HG02884 (cell line): ENCODE data around the gene TNIK.
"Not testable (repeated sequence)": the region's sequence is repeated elsewhere in the genome, so short reads cannot be mapped to it uniquely, and the experiment has no call there.

Source experiments
- ATAC-seq: cut with Tn5 transposase; IDR thresholded peaks from one replicate; pipeline ENCODE4 v1.9.1; 2021; ENCODE audit warnings: mild to moderate bottlenecking, moderate library complexity; ENCODE audit not compliant: unreplicated experiment

TNIK gene

DNA sequence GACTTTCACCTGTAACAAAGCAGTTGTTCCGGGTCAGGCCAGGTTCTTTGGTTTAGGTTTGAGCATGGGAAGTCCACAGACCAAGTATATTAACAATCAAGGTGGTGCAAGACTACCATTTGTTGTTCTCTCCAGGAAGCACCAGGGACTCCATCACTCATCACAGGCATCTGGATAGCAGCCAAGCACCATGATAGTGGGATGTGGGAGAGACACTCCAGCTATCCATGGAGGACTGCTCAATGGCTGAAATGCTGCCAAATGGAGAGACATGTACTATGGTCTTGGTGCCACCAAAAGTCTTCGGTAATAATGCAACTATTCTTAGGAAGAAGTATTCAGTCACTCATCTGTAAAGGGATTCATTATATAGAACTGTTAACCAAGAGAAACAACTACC lies 143.0 kb downstream of the TNIK start:
- no peak for ATAC-seq

- no peak for ATAC-seq
Measured at GRCh38 chr3:171315919-171316318, 144.3 kb downstream of the TNIK start.

- ATAC-seq = no peak
Measured at GRCh38 chr3:171315101-171315500, 145.1 kb downstream of the TNIK start.

- no peak for ATAC-seq
Measured at GRCh38 chr3:171314341-171314740, 145.9 kb downstream of the TNIK start.

- no peak for ATAC-seq
Measured at GRCh38 chr3:171313702-171314101, 146.5 kb downstream of the TNIK start.

DNA sequence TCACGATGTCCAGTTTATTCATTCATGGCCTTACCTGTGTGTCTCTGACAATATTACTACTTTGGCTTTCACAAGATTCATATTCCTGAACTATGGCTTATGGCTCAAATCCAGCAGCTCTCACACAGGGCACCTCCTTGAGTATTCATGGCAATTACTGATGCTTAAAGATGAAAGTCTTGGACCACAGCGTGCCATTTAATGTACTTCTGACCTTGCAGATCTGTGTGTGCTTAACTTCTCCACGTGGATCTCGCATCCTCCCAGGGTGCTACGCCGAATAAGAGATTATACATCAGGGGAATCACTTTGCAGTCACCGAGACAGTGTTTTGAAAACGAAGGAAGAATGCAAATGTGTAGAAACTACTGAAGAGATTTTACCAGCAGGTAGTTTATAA lies 147.5 kb downstream of the TNIK start:
- ATAC-seq = no peak

DNA sequence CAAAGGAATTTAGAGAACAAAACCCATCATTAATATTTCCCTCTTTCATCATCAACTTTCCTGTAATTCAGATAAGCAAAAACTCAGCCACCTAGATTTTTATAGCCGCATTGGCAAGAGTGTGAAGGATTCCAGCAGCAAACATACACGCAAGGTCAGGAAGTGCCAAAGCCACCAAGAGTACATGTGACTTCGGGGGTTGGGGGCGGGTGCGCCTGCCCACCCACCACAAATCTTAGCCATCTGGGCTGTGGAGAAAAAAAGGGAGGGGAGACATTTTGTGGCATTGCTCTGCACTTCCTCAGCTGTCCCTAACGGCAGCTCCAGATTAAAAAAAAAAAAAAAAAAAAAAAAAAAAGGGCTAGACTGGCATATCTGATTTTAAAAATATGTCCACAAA lies 148.4 kb downstream of the TNIK start:
- no peak for ATAC-seq

DNA sequence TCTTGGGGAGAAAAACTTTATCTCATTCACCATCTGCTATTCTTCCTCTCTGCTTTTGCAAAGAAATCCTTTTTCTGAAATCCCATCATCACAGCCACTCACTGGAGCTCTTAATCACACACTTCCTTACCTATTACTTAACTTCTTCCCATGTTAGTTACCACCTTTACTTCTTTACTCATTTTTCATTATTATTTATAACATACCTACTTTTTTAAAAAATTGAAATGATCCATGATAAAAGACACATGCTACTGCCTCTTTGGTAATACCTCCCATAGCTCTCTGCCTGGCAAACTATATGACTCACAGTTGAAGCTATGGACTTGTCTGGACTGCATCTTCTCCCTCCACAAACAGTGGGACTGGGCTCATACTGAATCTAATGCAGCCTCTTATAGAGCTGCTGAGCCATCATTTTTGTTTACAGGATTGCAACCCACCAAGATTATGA lies 150.3 kb downstream of the TNIK start:
- peak; percentile 57 for ATAC-seq

DNA sequence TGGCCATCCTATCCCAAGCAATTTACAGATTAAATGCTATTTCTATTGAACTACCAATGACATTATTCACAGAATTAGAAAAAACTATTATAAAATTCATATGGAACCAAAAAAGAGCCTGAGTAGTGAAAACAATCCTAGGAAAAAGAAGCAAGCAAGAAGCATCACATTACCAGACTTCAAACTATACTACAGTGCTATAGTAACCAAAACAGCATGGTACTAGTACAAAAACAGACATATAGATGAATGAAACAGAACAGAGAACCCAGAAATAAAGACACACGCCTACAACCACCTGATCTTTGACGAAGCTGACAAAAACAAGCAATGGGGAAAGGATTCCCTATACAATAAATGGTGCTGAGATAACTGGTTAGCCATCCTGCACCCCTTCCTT lies 152.2 kb downstream of the TNIK start:
- no peak for ATAC-seq

DNA sequence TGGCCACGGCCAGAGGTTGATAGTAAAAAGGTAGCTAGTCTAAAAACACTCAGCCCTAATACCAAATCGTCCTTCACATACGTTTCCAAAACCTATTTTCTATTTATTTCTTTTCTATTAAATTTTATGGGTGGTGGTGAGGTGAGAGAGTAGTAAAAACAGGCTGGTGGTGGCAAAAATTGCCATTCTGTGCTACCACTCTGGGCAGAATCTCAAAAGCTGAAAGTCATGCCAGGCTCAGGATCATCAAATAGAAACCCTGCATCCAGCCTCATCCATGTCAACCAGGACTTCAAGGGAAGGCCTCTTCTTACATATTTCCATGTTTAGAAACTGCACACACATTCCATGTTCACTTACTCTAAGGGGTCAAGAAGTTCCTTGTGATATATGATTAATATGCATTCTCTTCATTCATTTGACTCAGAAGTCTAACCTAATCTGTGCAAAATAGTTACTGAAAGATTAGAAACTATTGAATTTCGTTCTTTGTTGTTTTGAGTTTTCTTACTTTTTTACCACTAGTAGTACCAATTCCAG lies 153.1 kb downstream of the TNIK start:
- ATAC-seq = no peak

DNA sequence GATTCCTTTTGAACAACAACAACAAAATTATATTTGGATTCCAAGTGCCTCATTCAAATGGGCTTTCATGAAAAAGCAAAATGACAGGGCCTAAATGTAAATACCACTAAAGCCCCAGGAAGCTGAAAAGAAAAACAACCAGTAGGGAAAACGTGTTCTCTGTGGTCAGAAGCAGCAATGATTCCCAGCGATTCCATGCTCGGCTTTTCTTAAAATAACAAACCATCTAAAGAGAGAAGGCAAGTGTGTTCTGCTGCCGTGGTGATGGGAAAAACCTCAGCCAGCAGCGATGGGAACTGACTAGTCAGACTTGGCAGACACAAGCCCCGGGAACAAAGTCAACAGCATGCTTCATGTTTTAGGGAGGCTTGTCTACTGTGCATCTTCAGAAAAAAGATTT lies 153.6 kb downstream of the TNIK start:
- no peak for ATAC-seq

DNA sequence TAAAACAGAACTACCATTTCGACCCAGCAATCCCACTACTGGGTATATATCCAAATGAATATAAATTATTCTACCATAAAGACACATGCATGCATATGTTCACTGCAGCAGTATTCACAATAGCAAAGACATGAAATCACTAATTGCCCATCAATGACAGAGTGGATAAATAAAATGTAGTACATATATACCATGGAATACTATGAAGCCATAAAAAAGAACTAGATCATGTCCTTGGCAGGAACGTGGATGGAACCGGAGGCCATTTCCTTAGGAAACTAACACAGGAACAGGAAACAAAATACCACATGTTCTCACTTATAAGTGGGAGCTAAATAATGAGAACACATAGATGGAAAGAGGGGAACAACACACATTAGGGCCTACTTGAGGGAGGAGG lies 154.4 kb downstream of the TNIK start:
- not testable (repeated sequence) for ATAC-seq

- not testable (repeated sequence) for ATAC-seq
Measured at GRCh38 chr3:171304498-171304897, 155.7 kb downstream of the TNIK start.

DNA sequence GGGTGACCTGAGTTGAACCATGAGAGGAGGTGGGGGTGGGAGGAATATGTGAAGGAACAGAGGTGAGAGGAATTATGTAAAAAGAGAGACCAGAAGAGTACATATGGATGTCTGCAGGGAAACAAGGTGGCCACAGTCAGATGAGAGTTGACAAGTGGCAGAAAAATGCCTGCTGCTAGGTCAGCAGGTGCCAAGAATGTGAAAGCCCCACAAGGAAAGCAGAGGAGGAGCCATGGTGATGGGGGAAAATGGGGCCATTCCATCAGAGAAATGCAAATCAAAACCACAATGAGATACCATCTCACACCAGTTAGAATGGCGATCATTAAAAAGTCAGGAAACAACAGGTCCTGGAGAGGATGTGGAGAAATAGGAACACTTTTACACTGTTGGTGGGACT lies 156.2 kb downstream of the TNIK start:
- not testable (repeated sequence) for ATAC-seq

- no peak for ATAC-seq
Measured at GRCh38 chr3:171301998-171302397, 158.2 kb downstream of the TNIK start.

- no peak for ATAC-seq
Measured at GRCh38 chr3:171301002-171301401, 159.2 kb downstream of the TNIK start.

GRCh38 chr3:171297951-171298350 lies 162.3 kb downstream of the TNIK start:
- no peak for ATAC-seq

GRCh38 chr3:171297207-171297606 lies 163.0 kb downstream of the TNIK start:
- ATAC-seq = no peak

GRCh38 chr3:171295484-171296373 lies 164.5 kb downstream of the TNIK start:
- no peak for ATAC-seq

- ATAC-seq = no peak
Measured at GRCh38 chr3:171293142-171293782, 166.9 kb downstream of the TNIK start.

DNA sequence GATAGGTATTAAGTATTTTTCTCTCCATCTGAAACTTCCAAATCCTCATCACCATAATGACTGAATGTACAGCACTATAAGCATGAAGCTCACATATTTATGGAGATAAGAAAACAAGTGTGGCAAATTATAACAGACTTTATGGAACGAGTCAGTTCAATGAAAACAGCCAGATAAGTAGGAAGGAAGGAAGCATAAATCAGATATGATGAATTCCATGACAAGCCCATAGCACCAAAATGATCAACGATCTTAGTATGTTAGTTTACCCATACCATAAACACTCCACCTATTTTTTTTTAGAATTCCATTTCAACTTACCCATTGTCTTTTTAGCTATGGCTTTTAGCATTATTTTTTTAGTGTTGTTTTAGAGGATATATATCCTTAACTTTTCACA lies 169.5 kb downstream of the TNIK start:
- ATAC-seq = no peak

DNA sequence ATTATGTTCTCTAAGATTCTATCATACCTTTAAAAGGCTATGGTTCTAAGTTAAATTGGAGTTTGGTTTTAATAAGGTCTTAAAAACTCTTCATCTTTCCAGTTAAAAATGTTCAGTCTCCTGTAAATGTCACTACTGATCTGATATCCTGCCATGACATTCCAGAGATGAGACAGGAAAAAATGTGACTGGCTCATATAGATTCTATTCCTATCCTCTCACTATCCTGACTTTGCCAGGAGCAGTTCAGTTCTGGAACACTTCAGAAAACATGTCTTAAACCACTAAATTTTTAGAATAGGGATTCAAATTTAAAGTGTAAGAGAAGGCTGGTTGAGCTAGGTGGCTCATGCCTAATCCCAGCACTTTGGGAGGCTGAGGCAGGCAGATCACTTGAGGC lies 170.9 kb downstream of the TNIK start:
- no peak for ATAC-seq
